ENCODE results near the gene PDHA1. TPM values are rescaled to one million over a fixed set of nuclear protein-coding genes. Genes with fewer than 3 reads are reported as not detected.

PDHA1 gene
- total and polyA plus RNA-seq, 7 donors: 374 to 866 (median 676) TPM

DNA sequence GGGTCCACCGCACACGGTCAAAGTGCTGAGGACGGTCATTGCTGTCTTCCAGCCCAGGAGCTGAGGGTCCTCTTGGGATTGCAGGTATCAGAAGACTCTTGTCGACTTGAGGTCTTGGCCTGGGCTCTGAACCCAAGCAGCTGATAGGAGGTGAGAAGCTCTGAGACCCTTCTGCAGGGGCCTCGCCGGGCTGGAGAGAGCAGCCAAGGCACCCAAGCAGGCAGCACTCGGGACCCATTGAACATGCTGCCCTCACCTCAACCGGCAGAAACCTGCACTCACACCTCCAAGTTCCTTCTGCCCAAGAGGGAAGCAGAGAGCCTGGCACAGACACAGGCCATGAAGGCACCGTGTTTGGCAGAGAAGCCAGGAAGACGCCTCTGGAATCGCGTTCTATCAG is 34.1 kb downstream of the PDHA1 start:
- intact Hi-C loops (cut with DNase I): loop anchor here in 1 of 2 donors (10.0 kb wide), 2 partner anchors 157 to 517 kb away; no protein-coding TSS in a partner anchor
- H3K4me1 ChIP-seq: no peaks in the 10 kb centered on the region
- H3K27me3 ChIP-seq (ENCODE audit: insufficient read depth in 3 of 3, low read length in 2 of 3): peaks cover 0 to 16% (median 0%) of the 10 kb centered on the region in 3 donors
- no peaks in the 10 kb centered on the region for H3K36me3 ChIP-seq (ENCODE audit: insufficient read depth in 1 of 2, low read depth in 1 of 2)
- no peak for DNase-seq
- no peaks in the 10 kb centered on the region for H3K9me3 ChIP-seq
- TF ChIP-seq, protein P1, sequence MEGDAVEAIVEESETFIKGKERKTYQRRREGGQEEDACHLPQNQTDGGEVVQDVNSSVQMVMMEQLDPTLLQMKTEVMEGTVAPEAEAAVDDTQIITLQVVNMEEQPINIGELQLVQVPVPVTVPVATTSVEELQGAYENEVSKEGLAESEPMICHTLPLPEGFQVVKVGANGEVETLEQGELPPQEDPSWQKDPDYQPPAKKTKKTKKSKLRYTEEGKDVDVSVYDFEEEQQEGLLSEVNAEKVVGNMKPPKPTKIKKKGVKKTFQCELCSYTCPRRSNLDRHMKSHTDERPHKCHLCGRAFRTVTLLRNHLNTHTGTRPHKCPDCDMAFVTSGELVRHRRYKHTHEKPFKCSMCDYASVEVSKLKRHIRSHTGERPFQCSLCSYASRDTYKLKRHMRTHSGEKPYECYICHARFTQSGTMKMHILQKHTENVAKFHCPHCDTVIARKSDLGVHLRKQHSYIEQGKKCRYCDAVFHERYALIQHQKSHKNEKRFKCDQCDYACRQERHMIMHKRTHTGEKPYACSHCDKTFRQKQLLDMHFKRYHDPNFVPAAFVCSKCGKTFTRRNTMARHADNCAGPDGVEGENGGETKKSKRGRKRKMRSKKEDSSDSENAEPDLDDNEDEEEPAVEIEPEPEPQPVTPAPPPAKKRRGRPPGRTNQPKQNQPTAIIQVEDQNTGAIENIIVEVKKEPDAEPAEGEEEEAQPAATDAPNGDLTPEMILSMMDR (IDR thresholded peaks at IDR 0.05): no peak
- H3K27ac ChIP-seq: no peak overlapping the region
- WGBS, 3 donors: 91 to 97% (median 93%) methylated on average over 11 to 12 of the region's 12 CpGs
- no peak for ATAC-seq
- no peak overlapping the region for H3K4me3 ChIP-seq

DNA sequence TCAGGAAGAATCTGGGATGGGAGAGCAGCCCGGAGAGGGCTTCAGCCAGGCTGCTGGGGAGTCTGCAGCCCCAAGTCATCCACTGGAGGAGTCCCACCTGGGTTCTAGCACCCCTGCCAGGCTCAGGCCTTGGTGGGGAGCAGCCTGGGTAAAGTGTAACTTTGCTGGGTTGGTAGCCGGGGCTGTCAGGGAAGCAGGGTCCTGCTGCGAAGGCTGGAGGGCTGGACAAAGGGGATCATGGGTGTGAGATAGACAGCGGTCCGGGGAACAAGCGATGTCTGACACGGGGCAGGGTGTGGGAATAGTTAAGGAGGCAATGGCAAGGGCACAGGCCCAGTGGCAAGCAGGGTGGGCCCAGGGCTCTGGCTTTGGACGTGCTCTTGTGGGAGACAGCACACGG is 37.6 kb downstream of the PDHA1 start:
- Histone ChIP-seq H3K27me3 (ENCODE audit: insufficient read depth in 3 of 3, low read length in 2 of 3) (peaks cover 0 to 12% (median 0%) of the 10 kb centered on the region in 3 donors), H3K4me3 (no peak overlapping the region), H3K4me1 (no peaks in the 10 kb centered on the region), H3K36me3 (ENCODE audit: insufficient read depth in 1 of 2, low read depth in 1 of 2) (no peaks in the 10 kb centered on the region), H3K27ac (no peak overlapping the region), H3K9me3 (no peaks in the 10 kb centered on the region)
- TF ChIP-seq, protein P1 (IDR thresholded peaks at IDR 0.05): no peak
- 86 to 90% (median 89%) methylated on average over 8 to 9 of the region's 9 CpGs for WGBS, 3 donors
- intact Hi-C loops (cut with DNase I): no loop called here
- no peak for ATAC-seq
- no peak for DNase-seq

DNA sequence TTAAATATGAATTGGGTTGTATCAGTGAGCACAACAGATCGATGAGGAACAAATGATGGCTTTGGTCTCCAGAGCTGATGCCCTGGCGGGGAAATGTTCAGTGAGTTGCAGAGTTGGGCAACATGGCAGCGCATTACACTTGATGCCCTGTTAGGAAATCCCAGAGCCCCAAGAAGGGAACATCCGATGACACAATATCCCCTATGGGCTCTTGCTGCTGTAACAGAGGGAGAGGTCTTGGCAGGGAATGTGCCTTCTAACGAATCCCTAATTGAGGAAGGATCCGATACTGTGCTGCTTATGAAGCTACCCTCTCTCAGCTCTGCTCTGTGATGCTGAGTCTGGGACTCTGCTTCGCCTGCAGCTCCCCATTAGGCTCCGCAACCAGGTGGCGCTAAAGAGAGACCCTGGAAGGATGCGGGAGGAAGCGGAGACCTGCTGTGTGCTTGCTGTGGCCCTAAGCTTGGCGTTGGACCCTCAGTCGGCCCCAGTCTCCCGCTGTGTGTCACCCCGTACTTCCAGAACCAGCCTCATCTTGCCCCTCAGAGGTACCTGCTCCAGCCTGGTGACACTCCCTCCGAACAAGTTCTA is 38.9 kb downstream of the PDHA1 start:
- DNase-seq (no peak), ATAC-seq (peak in 1 of 4 donors; percentile 48)
- no peaks in the 10 kb centered on the region for H3K36me3 ChIP-seq (ENCODE audit: insufficient read depth in 1 of 2, low read depth in 1 of 2)
- WGBS, 3 donors: 30 to 55% (median 39%) methylated on average over 6 to 16 of the region's 16 CpGs
- no peaks in the 10 kb centered on the region for H3K4me1 ChIP-seq
- peaks cover 0 to 3% (median 0%) of the 10 kb centered on the region in 3 donors for H3K27me3 ChIP-seq (ENCODE audit: insufficient read depth in 3 of 3, low read length in 2 of 3)
- no peak overlapping the region for H3K27ac ChIP-seq
- H3K9me3 ChIP-seq: no peaks in the 10 kb centered on the region
- intact Hi-C loops (cut with DNase I): no loop called here
- no peak overlapping the region for H3K4me3 ChIP-seq
- TF ChIP-seq, protein P1 (IDR thresholded peaks at IDR 0.05): peak; percentile 19

DNA sequence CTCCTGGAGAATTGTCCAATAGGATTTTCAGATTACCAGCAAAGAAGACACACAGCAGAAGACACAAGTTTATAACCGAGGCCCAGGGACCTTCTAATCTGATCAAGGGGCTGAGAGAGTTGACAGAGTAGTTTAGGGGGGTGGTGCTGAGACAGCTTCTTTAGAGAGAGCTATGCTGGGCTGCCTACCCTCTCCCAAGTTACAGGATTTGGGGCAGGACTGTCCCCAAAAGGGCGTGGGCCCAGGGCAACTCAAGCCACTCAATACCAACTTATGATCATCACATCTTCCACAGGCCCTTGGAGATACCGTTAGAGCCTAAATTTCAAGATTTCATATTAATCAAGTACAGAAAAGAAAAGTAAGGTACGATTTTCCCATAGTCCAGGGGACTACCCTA is 43.0 kb downstream of the PDHA1 start:
- no peak for ATAC-seq
- intact Hi-C loops (cut with DNase I): no loop called here
- Histone ChIP-seq H3K4me1 (no peaks in the 10 kb centered on the region), H3K27ac (no peak overlapping the region), H3K36me3 (ENCODE audit: insufficient read depth in 1 of 2, low read depth in 1 of 2) (no peaks in the 10 kb centered on the region), H3K27me3 (ENCODE audit: insufficient read depth in 3 of 3, low read length in 2 of 3) (no peaks in the 10 kb centered on the region), H3K4me3 (no peak overlapping the region), H3K9me3 (no peaks in the 10 kb centered on the region)
- no peak for DNase-seq
- 68 to 95% (median 84%) methylated on average over 4 of the region's 4 CpGs for WGBS, 3 donors
- TF ChIP-seq, protein P1 (IDR thresholded peaks at IDR 0.05): no peak

Measured in psoas muscle (tissue), 8 donors.